ENCODE data around the gene SSH2.
A peak's percentile ranks its signal among the peaks of the same experiment; 100 is the strongest.
"Not testable (repeated sequence)": the region's sequence is repeated elsewhere in the genome, so short reads cannot be mapped to it uniquely, and the experiment has no call there.

The SSH2 gene

GRCh38 chr17:29731589-29731929 lies 198.5 kb downstream of the SSH2 start:
- DNase-seq: no peak

GRCh38 chr17:29728490-29728889 lies 201.5 kb downstream of the SSH2 start:
- no peak for DNase-seq

- peak; percentile 22 for DNase-seq
These were observed 203.2 kb downstream of the SSH2 start for GRCh38 chr17:29726715-29727252.

GRCh38 chr17:29725408-29725807 lies 204.6 kb downstream of the SSH2 start:
- not testable (repeated sequence) for DNase-seq

GRCh38 chr17:29723278-29724047 lies 206.6 kb downstream of the SSH2 start:
- DNase-seq: no peak

GRCh38 chr17:29722411-29723198 lies 207.4 kb downstream of the SSH2 start:
- peak; percentile 71 for DNase-seq

GRCh38 chr17:29720551-29720950 lies 209.5 kb downstream of the SSH2 start:
- no peak for DNase-seq

GRCh38 chr17:29719469-29719868 lies 210.6 kb downstream of the SSH2 start:
- DNase-seq: no peak

- DNase-seq: no peak
These were observed 211.5 kb downstream of the SSH2 start for GRCh38 chr17:29718446-29719039.

- no peak for DNase-seq
These were observed 212.2 kb downstream of the SSH2 start for GRCh38 chr17:29717817-29718216.

GRCh38 chr17:29716566-29716965 lies 213.5 kb downstream of the SSH2 start:
- DNase-seq: no peak

GRCh38 chr17:29715680-29716079 lies 214.3 kb downstream of the SSH2 start:
- no peak for DNase-seq

GRCh38 chr17:29714146-29714545 lies 215.9 kb downstream of the SSH2 start:
- DNase-seq: no peak

- DNase-seq: no peak
These were observed 216.4 kb downstream of the SSH2 start for GRCh38 chr17:29713626-29714025.

GRCh38 chr17:29711588-29712385 lies 218.2 kb downstream of the SSH2 start:
- DNase-seq: no peak

GRCh38 chr17:29710891-29711418 lies 219.1 kb downstream of the SSH2 start:
- DNase-seq: peak; percentile 44

GRCh38 chr17:29710520-29710884 lies 219.5 kb downstream of the SSH2 start:
- no peak for DNase-seq

GRCh38 chr17:29709866-29710519 lies 220.0 kb downstream of the SSH2 start:
- DNase-seq: no peak

GRCh38 chr17:29707212-29707571 lies 222.8 kb downstream of the SSH2 start:
- DNase-seq: no peak

GRCh38 chr17:29706045-29706431 lies 224.0 kb downstream of the SSH2 start:
- DNase-seq: no peak

GRCh38 chr17:29705386-29705785 lies 224.6 kb downstream of the SSH2 start:
- no peak for DNase-seq

GRCh38 chr17:29699283-29699682 lies 230.7 kb downstream of the SSH2 start:
- DNase-seq: no peak
